K562 (cell line): ENCODE data around the gene FAM20B. TPM values are rescaled to one million over a fixed set of nuclear protein-coding genes. Genes with fewer than 3 reads are reported as not detected.

Experiments
- ELF1 ChIP-seq: fragments of 200-800 bp; sonication (Bioruptor generic); IDR thresholded peaks from 2 replicates; pipeline ENCODE4 v1.6.1; 2016; ENCODE audit warnings: missing genetic modification characterization, missing compliant biosample characterization
- HDAC1 ChIP-seq, 2 experiments: fragments of 450-650 bp; IDR thresholded peaks; 2 replicates each; pipeline ENCODE4 v1.6.1; 2016 to 2017; ENCODE audit warnings: inconsistent platforms in 1 of 2, mild to moderate bottlenecking in 1 of 2, moderate library complexity in 1 of 2
- JUND ChIP-seq, 2 experiments: IDR thresholded peaks; 2 replicates in 1 of 2; 3 replicates in 1 of 2; pipeline ENCODE4 v1.6.1; 2011; ENCODE audit warnings: borderline replicate concordance in 2 of 2, low read depth in 2 of 2, low read length in 2 of 2, improper control_type of control experiment in 1 of 2, missing biosample characterization in 1 of 2, missing genetic modification characterization in 1 of 2, missing genetic modification reagents in 1 of 2
- NCOA6 ChIP-seq: fragments of 450-650 bp; IDR thresholded peaks from 2 replicates; pipeline ENCODE4 v1.6.1; 2017; ENCODE audit warnings: mild to moderate bottlenecking
- RBM25 ChIP-seq: fragments of 200-400 bp; formaldehyde crosslinking; IDR thresholded peaks from 2 replicates; pipeline ENCODE4 v1.6.1; 2018; ENCODE audit warnings: low read length, low read depth, moderate library complexity; ENCODE audit not compliant: severe bottlenecking
- SMARCA4 ChIP-seq: fragments of 450-650 bp; IDR thresholded peaks from 2 replicates; pipeline ENCODE4 v1.6.1; 2016
- TAF9B ChIP-seq: fragments of 450-650 bp; IDR thresholded peaks from 2 replicates; pipeline ENCODE4 v1.6.1; 2018; ENCODE audit warnings: mild to moderate bottlenecking; ENCODE audit not compliant: partially characterized antibody
- TBP ChIP-seq: optimal IDR thresholded peaks from 2 replicates; pipeline ENCODE3; 2011; ENCODE audit warnings: low read depth, low read length, improper control_type of control experiment
- TOE1 ChIP-seq, 2 experiments: fragments of 450-650 bp in 1 of 2; sonication (generic) in 1 of 2; formaldehyde crosslinking in 1 of 2; IDR thresholded peaks; 2 replicates each; pipeline versions ENCODE4 v1.7.1 to v1.8.0; 2016 to 2022; ENCODE audit warnings: borderline replicate concordance in 2 of 2, mild to moderate bottlenecking in 2 of 2, antibody characterized with exemption in 1 of 2, inconsistent platforms in 1 of 2, low read depth in 1 of 2, missing genetic modification reagents in 1 of 2, moderate library complexity in 1 of 2
- polyA plus RNA-seq, 8 experiments: library from polyadenylated mRNA; depleted of rRNA in 4 of 8; stranded (reverse) in 5 of 8; unstranded in 3 of 8; fragments of >200 nt; fragmentation: Nextera tagmentation in 2 of 8; fragmentation: Illumina TruSeq in 1 of 8; extraction: Ambion mirVana in 2 of 8; extraction: Trizol in 1 of 8; gene quantifications; 2 replicates each; pipeline versions ENCODE4 v1.2.1 to v1.2.3, GENCODE V29; 2011 to 2014; ENCODE audit warnings: inconsistent platforms in 1 of 8, missing spikeins in 1 of 8
- total RNA-seq, 7 experiments: library from RNA; depleted of rRNA in 6 of 7; stranded (reverse); fragments of >200 nt in 6 of 7; fragmentation: Illumina TruSeq in 2 of 7; extraction: Trizol in 2 of 7; gene quantifications; 2 replicates each; pipeline versions ENCODE4 v1.2.1 to v1.2.3, GENCODE V29; 2011 to 2021; ENCODE audit warnings: low replicate concordance in 1 of 7
- TF ChIP-seq, protein P1 (sequence below): fragments of 450-650 bp; IDR thresholded peaks from 2 replicates; pipeline ENCODE4 v1.6.1; 2018; ENCODE audit not compliant: partially characterized antibody
- TF ChIP-seq, protein P2 (sequence below): sonication (generic); formaldehyde crosslinking; IDR thresholded peaks from 2 replicates; pipeline ENCODE4 v1.8.1; 2023; ENCODE audit warnings: missing genetic modification reagents, mild to moderate bottlenecking, borderline replicate concordance
- TF ChIP-seq, protein P3 (sequence below): sonication (generic); formaldehyde crosslinking; IDR thresholded peaks from 2 replicates; pipeline ENCODE4 v1.8.0; 2023; ENCODE audit warnings: mild to moderate bottlenecking, missing genetic modification reagents

The FAM20B gene
- total and polyA plus RNA-seq, 9 of the 15 experiments (the other 6 are each of a cell fraction or from before 2014, with no cell fraction given), result 7.2 to 67.5 (median 42.9) TPM

DNA sequence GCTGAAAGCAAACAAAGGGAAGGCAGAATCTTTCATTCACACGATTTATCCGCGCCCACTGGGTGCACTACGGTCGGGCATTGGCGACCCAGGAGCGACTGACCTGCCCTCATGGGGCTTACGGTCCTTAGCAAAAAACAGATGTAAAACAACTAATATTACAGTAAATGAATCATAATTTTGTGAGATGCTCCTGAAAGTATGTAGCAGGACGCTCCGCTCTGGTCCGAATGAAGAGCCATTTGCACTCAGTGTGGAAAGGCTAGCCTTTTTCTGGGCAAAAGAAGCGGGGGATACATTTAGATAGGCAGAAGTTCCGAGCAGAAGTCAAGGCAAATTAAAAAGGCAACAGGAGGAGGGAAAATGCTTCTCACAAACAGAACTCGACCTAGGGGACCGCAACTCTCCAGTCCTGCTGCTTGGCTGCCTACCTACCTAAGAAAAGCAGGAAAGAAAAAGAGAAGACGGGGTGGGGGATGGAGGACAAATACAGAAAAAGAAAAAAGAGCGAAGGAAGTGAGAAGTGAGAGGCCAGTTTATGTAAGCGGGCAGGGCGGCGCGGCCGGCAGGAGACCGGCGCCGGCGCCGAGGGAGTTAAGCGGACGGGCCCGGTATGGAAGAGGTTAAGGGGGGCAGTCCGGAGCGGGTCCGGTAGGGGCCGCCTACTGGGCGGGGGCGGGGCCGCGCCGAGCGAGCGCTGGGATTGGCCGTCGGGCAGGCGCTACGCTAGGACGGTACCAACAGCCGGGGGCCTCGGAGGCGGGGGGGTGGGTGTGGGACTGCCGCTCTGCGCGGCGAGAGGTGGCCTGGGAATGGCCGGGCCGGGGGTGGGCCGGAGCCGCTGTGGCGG, at the start of gene FAM20B (continued):
- TF ChIP-seq, protein P1, sequence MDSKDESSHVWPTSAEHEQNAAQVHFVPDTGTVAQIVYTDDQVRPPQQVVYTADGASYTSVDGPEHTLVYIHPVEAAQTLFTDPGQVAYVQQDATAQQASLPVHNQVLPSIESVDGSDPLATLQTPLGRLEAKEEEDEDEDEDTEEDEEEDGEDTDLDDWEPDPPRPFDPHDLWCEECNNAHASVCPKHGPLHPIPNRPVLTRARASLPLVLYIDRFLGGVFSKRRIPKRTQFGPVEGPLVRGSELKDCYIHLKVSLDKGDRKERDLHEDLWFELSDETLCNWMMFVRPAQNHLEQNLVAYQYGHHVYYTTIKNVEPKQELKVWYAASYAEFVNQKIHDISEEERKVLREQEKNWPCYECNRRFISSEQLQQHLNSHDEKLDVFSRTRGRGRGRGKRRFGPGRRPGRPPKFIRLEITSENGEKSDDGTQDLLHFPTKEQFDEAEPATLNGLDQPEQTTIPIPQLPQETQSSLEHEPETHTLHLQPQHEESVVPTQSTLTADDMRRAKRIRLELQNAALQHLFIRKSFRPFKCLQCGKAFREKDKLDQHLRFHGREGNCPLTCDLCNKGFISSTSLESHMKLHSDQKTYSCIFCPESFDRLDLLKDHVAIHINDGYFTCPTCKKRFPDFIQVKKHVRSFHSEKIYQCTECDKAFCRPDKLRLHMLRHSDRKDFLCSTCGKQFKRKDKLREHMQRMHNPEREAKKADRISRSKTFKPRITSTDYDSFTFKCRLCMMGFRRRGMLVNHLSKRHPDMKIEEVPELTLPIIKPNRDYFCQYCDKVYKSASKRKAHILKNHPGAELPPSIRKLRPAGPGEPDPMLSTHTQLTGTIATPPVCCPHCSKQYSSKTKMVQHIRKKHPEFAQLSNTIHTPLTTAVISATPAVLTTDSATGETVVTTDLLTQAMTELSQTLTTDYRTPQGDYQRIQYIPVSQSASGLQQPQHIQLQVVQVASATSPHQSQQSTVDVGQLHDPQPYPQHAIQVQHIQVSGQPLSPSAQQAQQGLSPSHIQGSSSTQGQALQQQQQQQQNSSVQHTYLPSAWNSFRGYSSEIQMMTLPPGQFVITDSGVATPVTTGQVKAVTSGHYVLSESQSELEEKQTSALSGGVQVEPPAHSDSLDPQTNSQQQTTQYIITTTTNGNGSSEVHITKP, result peak; percentile 99
- TF ChIP-seq NCOA6 (no peak), JUND (IDR thresholded peaks at IDR 0.05; ENCODE audit: borderline replicate concordance, low read depth, low read length) (peak; percentile 90), JUND (tag; IDR thresholded peaks at IDR 0.05; ENCODE audit: borderline replicate concordance, low read depth, low read length) (no peak), SMARCA4 (peak; percentile 74), ELF1 (tag) (no peak), TOE1 (IDR thresholded peaks at IDR 0.05; ENCODE audit: borderline replicate concordance) (peak; percentile 94), TOE1 (CRISPR knock-in tag; IDR thresholded peaks at IDR 0.05; ENCODE audit: borderline replicate concordance, low read depth) (no peak), TBP (peak; percentile 59), RBM25 (peak; percentile 73), HDAC1 (IDR thresholded peaks at IDR 0.05) (peak in 1 of 2 experiments; percentile 80; a peak in 2 of 4 replicates), TAF9B (peak; percentile 44)
- TF ChIP-seq, protein P2, sequence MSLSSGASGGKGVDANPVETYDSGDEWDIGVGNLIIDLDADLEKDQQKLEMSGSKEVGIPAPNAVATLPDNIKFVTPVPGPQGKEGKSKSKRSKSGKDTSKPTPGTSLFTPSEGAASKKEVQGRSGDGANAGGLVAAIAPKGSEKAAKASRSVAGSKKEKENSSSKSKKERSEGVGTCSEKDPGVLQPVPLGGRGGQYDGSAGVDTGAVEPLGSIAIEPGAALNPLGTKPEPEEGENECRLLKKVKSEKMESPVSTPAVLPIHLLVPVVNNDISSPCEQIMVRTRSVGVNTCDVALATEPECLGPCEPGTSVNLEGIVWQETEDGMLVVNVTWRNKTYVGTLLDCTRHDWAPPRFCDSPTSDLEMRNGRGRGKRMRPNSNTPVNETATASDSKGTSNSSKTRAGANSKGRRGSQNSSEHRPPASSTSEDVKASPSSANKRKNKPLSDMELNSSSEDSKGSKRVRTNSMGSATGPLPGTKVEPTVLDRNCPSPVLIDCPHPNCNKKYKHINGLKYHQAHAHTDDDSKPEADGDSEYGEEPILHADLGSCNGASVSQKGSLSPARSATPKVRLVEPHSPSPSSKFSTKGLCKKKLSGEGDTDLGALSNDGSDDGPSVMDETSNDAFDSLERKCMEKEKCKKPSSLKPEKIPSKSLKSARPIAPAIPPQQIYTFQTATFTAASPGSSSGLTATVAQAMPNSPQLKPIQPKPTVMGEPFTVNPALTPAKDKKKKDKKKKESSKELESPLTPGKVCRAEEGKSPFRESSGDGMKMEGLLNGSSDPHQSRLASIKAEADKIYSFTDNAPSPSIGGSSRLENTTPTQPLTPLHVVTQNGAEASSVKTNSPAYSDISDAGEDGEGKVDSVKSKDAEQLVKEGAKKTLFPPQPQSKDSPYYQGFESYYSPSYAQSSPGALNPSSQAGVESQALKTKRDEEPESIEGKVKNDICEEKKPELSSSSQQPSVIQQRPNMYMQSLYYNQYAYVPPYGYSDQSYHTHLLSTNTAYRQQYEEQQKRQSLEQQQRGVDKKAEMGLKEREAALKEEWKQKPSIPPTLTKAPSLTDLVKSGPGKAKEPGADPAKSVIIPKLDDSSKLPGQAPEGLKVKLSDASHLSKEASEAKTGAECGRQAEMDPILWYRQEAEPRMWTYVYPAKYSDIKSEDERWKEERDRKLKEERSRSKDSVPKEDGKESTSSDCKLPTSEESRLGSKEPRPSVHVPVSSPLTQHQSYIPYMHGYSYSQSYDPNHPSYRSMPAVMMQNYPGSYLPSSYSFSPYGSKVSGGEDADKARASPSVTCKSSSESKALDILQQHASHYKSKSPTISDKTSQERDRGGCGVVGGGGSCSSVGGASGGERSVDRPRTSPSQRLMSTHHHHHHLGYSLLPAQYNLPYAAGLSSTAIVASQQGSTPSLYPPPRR, result 0 out of 2 replicates have a peak, but pooled peaks have one; percentile 30
- TF ChIP-seq, protein P3, sequence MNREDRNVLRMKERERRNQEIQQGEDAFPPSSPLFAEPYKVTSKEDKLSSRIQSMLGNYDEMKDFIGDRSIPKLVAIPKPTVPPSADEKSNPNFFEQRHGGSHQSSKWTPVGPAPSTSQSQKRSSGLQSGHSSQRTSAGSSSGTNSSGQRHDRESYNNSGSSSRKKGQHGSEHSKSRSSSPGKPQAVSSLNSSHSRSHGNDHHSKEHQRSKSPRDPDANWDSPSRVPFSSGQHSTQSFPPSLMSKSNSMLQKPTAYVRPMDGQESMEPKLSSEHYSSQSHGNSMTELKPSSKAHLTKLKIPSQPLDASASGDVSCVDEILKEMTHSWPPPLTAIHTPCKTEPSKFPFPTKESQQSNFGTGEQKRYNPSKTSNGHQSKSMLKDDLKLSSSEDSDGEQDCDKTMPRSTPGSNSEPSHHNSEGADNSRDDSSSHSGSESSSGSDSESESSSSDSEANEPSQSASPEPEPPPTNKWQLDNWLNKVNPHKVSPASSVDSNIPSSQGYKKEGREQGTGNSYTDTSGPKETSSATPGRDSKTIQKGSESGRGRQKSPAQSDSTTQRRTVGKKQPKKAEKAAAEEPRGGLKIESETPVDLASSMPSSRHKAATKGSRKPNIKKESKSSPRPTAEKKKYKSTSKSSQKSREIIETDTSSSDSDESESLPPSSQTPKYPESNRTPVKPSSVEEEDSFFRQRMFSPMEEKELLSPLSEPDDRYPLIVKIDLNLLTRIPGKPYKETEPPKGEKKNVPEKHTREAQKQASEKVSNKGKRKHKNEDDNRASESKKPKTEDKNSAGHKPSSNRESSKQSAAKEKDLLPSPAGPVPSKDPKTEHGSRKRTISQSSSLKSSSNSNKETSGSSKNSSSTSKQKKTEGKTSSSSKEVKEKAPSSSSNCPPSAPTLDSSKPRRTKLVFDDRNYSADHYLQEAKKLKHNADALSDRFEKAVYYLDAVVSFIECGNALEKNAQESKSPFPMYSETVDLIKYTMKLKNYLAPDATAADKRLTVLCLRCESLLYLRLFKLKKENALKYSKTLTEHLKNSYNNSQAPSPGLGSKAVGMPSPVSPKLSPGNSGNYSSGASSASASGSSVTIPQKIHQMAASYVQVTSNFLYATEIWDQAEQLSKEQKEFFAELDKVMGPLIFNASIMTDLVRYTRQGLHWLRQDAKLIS (CRISPR knock-in tag), result no peak
